G401 (cell line): ENCODE measurements around the gene PDE3B. TPM values are rescaled to one million over a fixed set of nuclear protein-coding genes. Genes with fewer than 3 reads are reported as not detected.
A peak's percentile ranks its signal among the peaks of the same experiment; 100 is the strongest.
"Not testable (repeated sequence)": the region's sequence is repeated elsewhere in the genome, so short reads cannot be mapped to it uniquely, and the experiment has no call there.

Experiments used
- DNase-seq: peaks from one replicate; pipeline ENCODE4 v3.0.0-alpha.2; 2015; ENCODE audit warnings: low spot score
- in situ Hi-C: cut with HindIII; loops from 2 replicates; pipeline ENCODE4 v1.10.0; 2016; ENCODE audit warnings: low sequenced_read_pairs, mixed read lengths
- total RNA-seq: library from RNA; depleted of rRNA; stranded (reverse); fragments of >200 nt; shearing (Covaris generic); gene quantifications from 2 replicates; pipeline ENCODE4 v1.2.3, GENCODE V29; 2014

The PDE3B gene
- total RNA-seq, 1 experiment from 2014 or later = 9.8 TPM

- no peak for DNase-seq
- in situ Hi-C loops = no loop called here
These were observed 26.4 kb downstream of the PDE3B start for GRCh38 chr11:14669958-14670357.

GRCh38 chr11:14672635-14673034 is 29.0 kb downstream of the PDE3B start:
- in situ Hi-C loops = no loop called here

GRCh38 chr11:14673421-14673820 is 29.8 kb downstream of the PDE3B start:
- in situ Hi-C loops = no loop called here
- DNase-seq = no peak

More at GRCh38 chr11:14672635-14673034, 29.0 kb downstream of the PDE3B start:
- no peak for DNase-seq

GRCh38 chr11:14673824-14674405 is 30.3 kb downstream of the PDE3B start:
- DNase-seq = no peak
- in situ Hi-C loops = no loop called here

- in situ Hi-C loops = no loop called here
These were observed 32.5 kb downstream of the PDE3B start for GRCh38 chr11:14676068-14676467.

GRCh38 chr11:14677146-14677545 is 33.5 kb downstream of the PDE3B start:
- in situ Hi-C loops = no loop called here
- no peak for DNase-seq

More at GRCh38 chr11:14676068-14676467, 32.5 kb downstream of the PDE3B start:
- no peak for DNase-seq

- in situ Hi-C loops = no loop called here
- DNase-seq = no peak
These were observed 34.7 kb downstream of the PDE3B start for GRCh38 chr11:14678350-14678749.

GRCh38 chr11:14679662-14680061 is 36.1 kb downstream of the PDE3B start:
- DNase-seq = no peak
- in situ Hi-C loops = no loop called here

- DNase-seq, in situ Hi-C loops: not testable (repeated sequence)
These were observed 40.8 kb downstream of the PDE3B start for GRCh38 chr11:14684234-14684915.

- in situ Hi-C loops = no loop called here
- DNase-seq = peak; percentile 71
These were observed 43.9 kb downstream of the PDE3B start for GRCh38 chr11:14687456-14687855.

GRCh38 chr11:14687943-14688627 is 44.5 kb downstream of the PDE3B start:
- in situ Hi-C loops = no loop called here
- DNase-seq = no peak

- in situ Hi-C loops, DNase-seq: not testable (repeated sequence)
These were observed 52.1 kb downstream of the PDE3B start for GRCh38 chr11:14695656-14696055.

- in situ Hi-C loops = no loop called here
These were observed 55.2 kb downstream of the PDE3B start for GRCh38 chr11:14698771-14699170.

GRCh38 chr11:14700593-14700992 is 57.0 kb downstream of the PDE3B start:
- peak; percentile 19 for DNase-seq
- in situ Hi-C loops = no loop called here

More at GRCh38 chr11:14698771-14699170, 55.2 kb downstream of the PDE3B start:
- no peak for DNase-seq

- DNase-seq = no peak
- in situ Hi-C loops = no loop called here
These were observed 59.2 kb downstream of the PDE3B start for GRCh38 chr11:14702760-14703159.

- no peak for DNase-seq
- in situ Hi-C loops = no loop called here
These were observed 60.1 kb downstream of the PDE3B start for GRCh38 chr11:14703731-14704130.

GRCh38 chr11:14705067-14705466 is 61.5 kb downstream of the PDE3B start:
- in situ Hi-C loops = no loop called here
- no peak for DNase-seq

- in situ Hi-C loops = no loop called here
- DNase-seq = no peak
These were observed 70.1 kb downstream of the PDE3B start for GRCh38 chr11:14713496-14714244.

- in situ Hi-C loops, DNase-seq: not testable (repeated sequence)
These were observed 72.1 kb downstream of the PDE3B start for GRCh38 chr11:14715669-14716068.

GRCh38 chr11:14722496-14722895 is 78.9 kb downstream of the PDE3B start:
- in situ Hi-C loops = no loop called here
- DNase-seq = no peak
